ENCODE results near the gene FTCD.

DNA sequence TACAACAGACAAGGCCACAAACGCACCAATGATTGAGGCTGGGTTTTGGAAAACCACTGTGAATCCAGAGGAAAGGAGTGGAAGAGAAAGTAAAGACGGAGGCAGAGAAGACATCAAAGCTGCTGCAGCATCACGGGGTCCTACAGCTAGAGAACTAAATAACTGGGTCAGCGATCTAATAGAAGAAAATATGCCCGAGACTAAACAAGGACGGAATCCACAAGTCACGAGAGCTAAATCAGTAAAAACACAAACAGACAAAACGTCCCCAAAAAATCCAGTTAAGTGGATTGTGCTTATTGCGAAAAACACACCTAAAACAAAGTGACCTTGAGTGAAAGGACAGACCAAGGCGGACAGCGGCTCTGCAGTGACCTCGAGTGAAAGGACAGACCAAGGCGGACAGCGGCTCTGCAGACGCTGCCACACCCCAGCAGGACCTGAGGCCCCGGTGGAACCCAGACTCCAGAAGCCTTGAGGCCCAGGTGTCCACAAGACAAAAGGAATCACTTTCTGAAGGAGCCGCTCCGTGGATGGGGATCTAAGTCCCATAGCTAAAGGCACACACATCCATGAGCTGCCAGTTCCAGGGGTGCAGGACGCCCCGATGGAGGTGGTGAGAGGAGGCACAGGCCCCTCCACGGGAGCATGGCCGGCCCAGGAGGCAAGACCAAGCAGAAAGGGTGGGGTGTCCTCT, 6.0 kb downstream of the FTCD start:
- no peak for TF ChIP-seq EZH2phosphoT487 (IDR thresholded peaks at IDR 0.05; ENCODE audit: borderline replicate concordance, low read depth, low read length)
- TF ChIP-seq, protein P1, sequence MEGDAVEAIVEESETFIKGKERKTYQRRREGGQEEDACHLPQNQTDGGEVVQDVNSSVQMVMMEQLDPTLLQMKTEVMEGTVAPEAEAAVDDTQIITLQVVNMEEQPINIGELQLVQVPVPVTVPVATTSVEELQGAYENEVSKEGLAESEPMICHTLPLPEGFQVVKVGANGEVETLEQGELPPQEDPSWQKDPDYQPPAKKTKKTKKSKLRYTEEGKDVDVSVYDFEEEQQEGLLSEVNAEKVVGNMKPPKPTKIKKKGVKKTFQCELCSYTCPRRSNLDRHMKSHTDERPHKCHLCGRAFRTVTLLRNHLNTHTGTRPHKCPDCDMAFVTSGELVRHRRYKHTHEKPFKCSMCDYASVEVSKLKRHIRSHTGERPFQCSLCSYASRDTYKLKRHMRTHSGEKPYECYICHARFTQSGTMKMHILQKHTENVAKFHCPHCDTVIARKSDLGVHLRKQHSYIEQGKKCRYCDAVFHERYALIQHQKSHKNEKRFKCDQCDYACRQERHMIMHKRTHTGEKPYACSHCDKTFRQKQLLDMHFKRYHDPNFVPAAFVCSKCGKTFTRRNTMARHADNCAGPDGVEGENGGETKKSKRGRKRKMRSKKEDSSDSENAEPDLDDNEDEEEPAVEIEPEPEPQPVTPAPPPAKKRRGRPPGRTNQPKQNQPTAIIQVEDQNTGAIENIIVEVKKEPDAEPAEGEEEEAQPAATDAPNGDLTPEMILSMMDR (conservative IDR thresholded peaks at IDR 0.05; ENCODE audit: low read length): no peak
